ENCODE results near the gene GFOD1.

The GFOD1 gene

DNA sequence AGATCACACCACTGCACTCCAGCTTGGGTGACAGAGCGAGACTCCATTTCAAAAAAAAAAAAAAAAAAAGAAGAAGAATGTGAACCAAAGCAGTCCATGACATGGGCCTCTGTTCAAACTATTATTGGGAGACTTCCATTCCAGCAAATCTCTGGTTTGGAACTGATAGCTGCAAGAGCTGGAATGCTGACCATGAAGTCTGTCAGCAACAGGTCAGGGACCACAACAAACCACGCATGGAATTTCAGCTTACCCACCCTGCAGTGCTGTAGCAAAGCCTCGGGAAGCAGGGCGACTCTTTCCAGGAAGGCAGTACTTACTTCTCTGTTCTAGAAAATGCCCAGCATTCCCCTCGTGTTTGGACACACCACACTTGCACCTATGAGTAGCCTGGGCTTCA lies 125.0 kb downstream of the GFOD1 start:
- DNase-seq (ENCODE audit: low read depth): peak; percentile 78
- H3K4me3 ChIP-seq (ENCODE audit: control insufficient read depth, low read depth, low read length): no peak overlapping the region
- TF ChIP-seq CTCF (conservative IDR thresholded peaks at IDR 0.05; ENCODE audit: control insufficient read depth, insufficient read depth, low read depth, low read length): no peak

GRCh38 chr6:13360671-13361540 lies 126.5 kb downstream of the GFOD1 start:
- H3K4me3 ChIP-seq (ENCODE audit: control insufficient read depth, low read depth, low read length): no peak overlapping the region
- no peak for DNase-seq (ENCODE audit: low read depth)

GRCh38 chr6:13359287-13359686 lies 128.1 kb downstream of the GFOD1 start:
- H3K4me3 ChIP-seq (ENCODE audit: control insufficient read depth, low read depth, low read length): no peak overlapping the region
- no peak for DNase-seq (ENCODE audit: low read depth)
- no peak for TF ChIP-seq CTCF (conservative IDR thresholded peaks at IDR 0.05; ENCODE audit: control insufficient read depth, insufficient read depth, low read depth, low read length)

More at GRCh38 chr6:13360671-13361540, 126.5 kb downstream of the GFOD1 start:
- no peak for TF ChIP-seq CTCF (conservative IDR thresholded peaks at IDR 0.05; ENCODE audit: control insufficient read depth, insufficient read depth, low read depth, low read length)

GRCh38 chr6:13358511-13358910 lies 128.9 kb downstream of the GFOD1 start:
- DNase-seq (ENCODE audit: low read depth): no peak
- no peak for TF ChIP-seq CTCF (conservative IDR thresholded peaks at IDR 0.05; ENCODE audit: control insufficient read depth, insufficient read depth, low read depth, low read length)
- no peak overlapping the region for H3K4me3 ChIP-seq (ENCODE audit: control insufficient read depth, low read depth, low read length)

GRCh38 chr6:13357551-13358075 lies 129.8 kb downstream of the GFOD1 start:
- TF ChIP-seq CTCF (conservative IDR thresholded peaks at IDR 0.05; ENCODE audit: control insufficient read depth, insufficient read depth, low read depth, low read length): no peak
- H3K4me3 ChIP-seq (ENCODE audit: control insufficient read depth, low read depth, low read length): no peak overlapping the region
- DNase-seq (ENCODE audit: low read depth): peak; percentile 53

DNA sequence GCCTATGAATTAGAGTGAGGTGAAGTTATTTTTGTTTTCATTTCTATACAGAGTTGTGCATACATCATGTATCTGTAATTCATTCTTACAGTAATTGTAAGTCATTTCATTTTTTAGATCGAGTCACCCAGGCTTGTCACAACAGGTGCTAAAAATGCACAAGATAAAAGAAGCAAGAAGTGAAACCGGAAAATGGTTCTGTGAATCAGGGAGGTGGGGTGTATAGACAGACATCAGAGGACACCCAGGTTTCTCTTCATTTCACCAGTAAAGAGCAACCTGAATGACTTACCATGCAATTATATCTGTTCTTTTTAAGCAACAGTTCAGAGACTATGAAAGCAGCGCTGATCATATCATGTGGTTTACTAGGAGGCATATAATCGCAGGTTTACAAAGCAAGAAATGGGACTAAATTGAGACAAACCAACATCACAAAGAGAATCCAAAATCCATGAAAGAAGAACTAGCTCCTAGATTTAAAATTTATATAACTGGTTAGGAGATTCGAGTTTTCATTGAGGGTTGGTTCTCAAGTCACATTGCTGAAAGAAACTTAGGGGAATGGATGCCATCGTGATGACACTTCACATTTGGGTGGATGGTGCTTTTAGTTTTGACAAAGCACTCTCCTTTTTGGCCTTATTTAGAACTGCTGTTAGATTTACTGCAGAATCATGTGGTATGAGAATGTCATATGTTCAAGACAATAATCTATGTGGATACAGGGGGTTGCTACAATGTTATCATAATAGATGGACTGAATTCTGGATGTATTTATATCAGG lies 131.2 kb downstream of the GFOD1 start:
- no peak for DNase-seq (ENCODE audit: low read depth)
- no peak for TF ChIP-seq CTCF (conservative IDR thresholded peaks at IDR 0.05; ENCODE audit: control insufficient read depth, insufficient read depth, low read depth, low read length)
- no peak overlapping the region for H3K4me3 ChIP-seq (ENCODE audit: control insufficient read depth, low read depth, low read length)

Measured in fibroblast of mammary gland (primary cell).